Measurements from ENCODE around the gene EDIL3.
"Not testable (repeated sequence)": the region's sequence is repeated elsewhere in the genome, so short reads cannot be mapped to it uniquely, and the experiment has no call there.

The EDIL3 gene

GRCh38 chr5:84297641-84298040 lies 87.0 kb downstream of the EDIL3 start:
- DNase-seq = not testable (repeated sequence)

GRCh38 chr5:84292788-84293653 lies 91.7 kb downstream of the EDIL3 start:
- no peak for DNase-seq

GRCh38 chr5:84292000-84292642 lies 92.6 kb downstream of the EDIL3 start:
- no peak for DNase-seq

GRCh38 chr5:84290673-84291072 lies 94.0 kb downstream of the EDIL3 start:
- no peak for DNase-seq

- DNase-seq = no peak
These were observed 94.5 kb downstream of the EDIL3 start for GRCh38 chr5:84290161-84290560.

GRCh38 chr5:84287951-84288350 lies 96.7 kb downstream of the EDIL3 start:
- DNase-seq = no peak

GRCh38 chr5:84286662-84287061 lies 98.0 kb downstream of the EDIL3 start:
- DNase-seq = no peak

- no peak for DNase-seq
These were observed 98.7 kb downstream of the EDIL3 start for GRCh38 chr5:84285641-84286637.

- no peak for DNase-seq
These were observed 103.3 kb downstream of the EDIL3 start for GRCh38 chr5:84281383-84281782.

- no peak for DNase-seq
These were observed 105.4 kb downstream of the EDIL3 start for GRCh38 chr5:84279234-84279633.

GRCh38 chr5:84275609-84276008 lies 109.1 kb downstream of the EDIL3 start:
- DNase-seq = no peak

- DNase-seq = no peak
These were observed 109.9 kb downstream of the EDIL3 start for GRCh38 chr5:84274585-84275468.

GRCh38 chr5:84273517-84273883 lies 111.2 kb downstream of the EDIL3 start:
- DNase-seq = no peak

GRCh38 chr5:84272771-84273516 lies 111.7 kb downstream of the EDIL3 start:
- DNase-seq = no peak

GRCh38 chr5:84265739-84266550 lies 118.7 kb downstream of the EDIL3 start:
- DNase-seq = no peak

GRCh38 chr5:84265130-84265529 lies 119.5 kb downstream of the EDIL3 start:
- no peak for DNase-seq

- no peak for DNase-seq
These were observed 123.7 kb downstream of the EDIL3 start for GRCh38 chr5:84260939-84261338.

- DNase-seq = no peak
These were observed 124.5 kb downstream of the EDIL3 start for GRCh38 chr5:84260140-84260539.

GRCh38 chr5:84259283-84260045 lies 125.2 kb downstream of the EDIL3 start:
- DNase-seq = no peak

GRCh38 chr5:84257061-84257460 lies 127.6 kb downstream of the EDIL3 start:
- DNase-seq = no peak
